ENCODE data around the gene UBQLN3.

- TF ChIP-seq EZH2 (optimal IDR thresholded peaks at IDR 0.05; ENCODE audit: low read depth, low read length): no peak
- TF ChIP-seq, protein P1, sequence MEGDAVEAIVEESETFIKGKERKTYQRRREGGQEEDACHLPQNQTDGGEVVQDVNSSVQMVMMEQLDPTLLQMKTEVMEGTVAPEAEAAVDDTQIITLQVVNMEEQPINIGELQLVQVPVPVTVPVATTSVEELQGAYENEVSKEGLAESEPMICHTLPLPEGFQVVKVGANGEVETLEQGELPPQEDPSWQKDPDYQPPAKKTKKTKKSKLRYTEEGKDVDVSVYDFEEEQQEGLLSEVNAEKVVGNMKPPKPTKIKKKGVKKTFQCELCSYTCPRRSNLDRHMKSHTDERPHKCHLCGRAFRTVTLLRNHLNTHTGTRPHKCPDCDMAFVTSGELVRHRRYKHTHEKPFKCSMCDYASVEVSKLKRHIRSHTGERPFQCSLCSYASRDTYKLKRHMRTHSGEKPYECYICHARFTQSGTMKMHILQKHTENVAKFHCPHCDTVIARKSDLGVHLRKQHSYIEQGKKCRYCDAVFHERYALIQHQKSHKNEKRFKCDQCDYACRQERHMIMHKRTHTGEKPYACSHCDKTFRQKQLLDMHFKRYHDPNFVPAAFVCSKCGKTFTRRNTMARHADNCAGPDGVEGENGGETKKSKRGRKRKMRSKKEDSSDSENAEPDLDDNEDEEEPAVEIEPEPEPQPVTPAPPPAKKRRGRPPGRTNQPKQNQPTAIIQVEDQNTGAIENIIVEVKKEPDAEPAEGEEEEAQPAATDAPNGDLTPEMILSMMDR (IDR thresholded peaks at IDR 0.05; ENCODE audit: low read length): no peak
Observed at GRCh38 chr11:5507177-5507932, 2.4 kb downstream of the UBQLN3 start.
